ENCODE results near the gene ANKRD30B.
"Not testable (repeated sequence)": the region's sequence is repeated elsewhere in the genome, so short reads cannot be mapped to it uniquely, and the experiment has no call there.

ANKRD30B gene

DNA sequence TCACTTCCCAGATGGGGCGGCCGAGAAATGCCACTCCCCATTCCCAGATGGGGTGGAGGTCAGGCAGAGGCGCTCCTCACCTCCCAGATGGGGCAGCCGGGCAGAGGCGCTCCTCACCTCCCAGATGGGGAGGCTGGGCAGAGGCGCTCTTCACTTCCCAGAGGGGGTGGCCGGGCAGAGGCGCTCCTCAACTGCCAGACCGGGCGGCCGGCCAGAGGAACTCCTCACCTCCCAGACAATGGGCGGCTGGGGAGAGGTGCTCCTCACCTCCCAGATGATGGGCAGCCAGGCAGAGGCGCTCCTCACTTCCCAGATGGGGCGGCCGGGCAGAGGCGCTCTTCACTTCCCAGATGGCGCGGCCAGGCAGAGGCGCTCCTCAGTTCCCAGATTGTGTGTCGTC lies 108.3 kb downstream of the ANKRD30B start:
- not testable (repeated sequence) for DNase-seq (ENCODE audit: low spot score)

DNA sequence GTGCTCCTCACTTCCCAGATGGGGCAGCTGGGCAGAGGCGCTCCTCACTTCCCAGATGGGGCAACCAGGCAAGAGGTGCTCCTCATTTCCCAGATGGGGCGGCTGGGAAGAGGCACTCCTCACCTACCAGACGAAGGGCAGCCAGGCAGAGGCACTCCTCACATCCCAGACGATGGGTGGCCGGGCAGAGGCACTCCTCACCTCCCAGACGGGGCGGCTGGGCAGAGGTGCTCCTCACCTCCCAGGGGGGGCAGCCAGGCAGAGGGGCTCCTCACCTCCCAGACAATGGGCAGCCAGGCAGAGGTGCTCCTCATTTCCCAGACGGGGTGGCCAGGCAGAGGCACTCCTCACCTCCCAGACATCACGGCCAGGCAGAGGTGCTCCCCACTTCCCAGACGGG lies 110.5 kb downstream of the ANKRD30B start:
- not testable (repeated sequence) for DNase-seq (ENCODE audit: low spot score)

DNA sequence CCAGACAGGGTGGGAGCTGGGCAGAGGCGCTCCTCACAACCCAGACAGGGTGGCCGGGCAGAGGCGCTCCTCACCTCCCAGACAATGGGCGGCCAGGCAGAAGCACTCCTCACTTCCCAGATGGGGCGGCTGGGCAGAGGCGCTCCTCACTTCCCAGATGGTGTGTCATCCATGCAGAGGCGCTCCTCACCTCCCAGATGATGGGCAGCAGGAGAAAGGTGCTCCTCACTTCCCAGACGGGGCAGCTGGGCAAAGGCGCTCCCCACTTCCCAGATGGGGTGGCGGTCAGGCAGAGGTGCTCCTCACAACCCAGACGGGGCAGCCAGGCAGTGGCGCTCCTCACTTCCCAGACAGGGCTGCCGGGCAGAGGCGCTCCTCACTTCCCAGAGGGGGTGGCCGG lies 112.0 kb downstream of the ANKRD30B start:
- not testable (repeated sequence) for DNase-seq (ENCODE audit: low spot score)

DNA sequence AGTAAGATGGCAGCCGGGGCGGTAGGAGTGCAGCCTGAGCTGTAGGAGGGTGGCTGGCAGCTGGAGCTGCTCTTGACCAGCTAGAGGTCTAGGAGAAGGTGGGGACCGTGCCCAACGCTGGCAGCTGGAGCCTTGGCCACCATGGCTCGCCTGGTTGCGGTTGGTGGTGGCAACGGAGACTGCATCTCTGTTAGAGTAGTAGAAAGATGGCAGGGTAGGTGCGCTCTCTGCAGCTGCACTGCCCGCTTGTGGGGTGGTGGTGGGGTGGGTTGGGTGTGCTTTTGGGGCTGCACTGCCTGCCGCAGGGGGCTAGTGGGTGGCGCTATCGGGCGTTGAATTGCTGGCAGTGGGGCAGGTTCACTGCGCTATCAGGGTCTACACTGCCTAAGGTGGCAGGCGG lies 118.5 kb downstream of the ANKRD30B start:
- not testable (repeated sequence) for DNase-seq (ENCODE audit: low spot score)

DNA sequence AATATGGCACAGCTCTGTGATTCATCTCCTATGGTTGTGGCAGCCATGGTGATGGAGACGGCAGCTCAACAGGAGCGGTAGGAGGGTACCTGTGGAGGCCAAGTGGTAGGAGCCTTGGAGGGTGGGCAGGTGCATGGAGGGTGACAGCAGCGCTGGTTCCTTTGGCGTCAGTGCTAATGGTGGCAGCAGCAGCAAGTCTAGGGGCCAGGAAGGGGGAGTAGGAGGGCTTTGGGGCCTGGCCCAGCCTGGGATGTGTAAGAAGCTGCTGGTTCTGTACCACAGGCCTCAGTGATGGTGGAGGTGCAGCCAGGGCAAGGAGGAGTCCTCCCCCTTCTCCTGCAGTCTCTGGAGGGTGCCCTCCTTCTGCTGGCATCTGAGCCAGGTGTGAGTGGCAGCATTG lies 120.0 kb downstream of the ANKRD30B start:
- not testable (repeated sequence) for DNase-seq (ENCODE audit: low spot score)

DNA sequence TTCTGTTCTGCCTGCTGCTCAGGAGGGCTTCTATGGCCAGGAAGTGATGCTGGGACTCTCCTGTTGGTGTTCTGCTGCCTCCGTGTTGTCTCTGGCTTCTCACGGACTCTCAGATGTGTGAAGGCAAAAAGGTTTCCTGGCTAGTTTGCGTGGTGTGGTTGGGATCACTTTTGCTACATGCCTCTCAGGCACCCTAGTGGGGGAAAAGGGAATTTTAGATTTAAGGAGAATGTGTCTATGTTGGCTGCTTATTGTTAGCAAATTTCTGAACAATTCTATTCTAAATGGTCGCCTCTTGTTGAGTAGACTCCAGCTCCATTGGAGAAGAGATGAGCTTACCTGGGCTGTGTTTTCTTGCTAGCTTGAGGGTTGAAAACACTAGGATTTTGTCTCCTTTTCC lies 120.9 kb downstream of the ANKRD30B start:
- DNase-seq (ENCODE audit: low spot score): not testable (repeated sequence)

DNA sequence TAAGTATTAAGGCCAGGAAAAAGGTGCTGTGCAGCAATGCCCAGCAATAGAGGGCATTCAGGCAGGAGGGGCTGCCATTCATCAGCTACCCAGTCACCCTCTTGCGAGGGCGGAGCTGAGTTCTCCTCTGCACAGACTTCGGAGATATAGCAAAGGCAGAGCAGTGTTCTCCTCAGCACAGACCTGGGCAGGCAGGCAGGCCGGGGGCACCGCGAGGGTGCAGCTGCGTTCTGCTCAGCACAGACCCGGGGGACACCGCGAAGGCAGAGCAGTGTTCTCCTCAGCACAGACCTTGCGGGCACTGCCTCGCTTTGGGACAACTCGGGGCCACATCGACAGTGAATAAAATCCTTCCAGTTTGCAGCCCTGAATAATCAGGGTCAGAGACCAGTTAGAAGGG lies 130.9 kb downstream of the ANKRD30B start:
- not testable (repeated sequence) for DNase-seq (ENCODE audit: low spot score)

DNA sequence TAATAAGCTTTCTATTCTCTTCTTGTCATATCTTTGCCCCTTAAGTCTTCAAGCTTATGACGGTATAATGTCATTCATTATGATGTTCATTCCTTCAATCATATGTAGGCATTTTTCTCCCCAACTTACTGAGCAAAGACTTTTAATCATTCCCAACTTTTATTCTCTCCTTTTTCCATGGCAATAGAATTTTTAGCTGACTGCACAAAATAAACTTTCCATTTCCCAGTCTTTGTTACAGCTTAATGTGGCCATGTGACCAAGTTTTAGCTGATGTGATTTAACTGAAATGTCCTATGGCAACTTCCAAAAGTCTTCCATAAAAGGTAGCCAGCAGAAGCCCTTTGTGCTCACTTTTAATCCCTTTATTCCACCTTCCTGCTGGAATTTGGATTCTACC lies 152.5 kb downstream of the ANKRD30B start:
- DNase-seq (ENCODE audit: low spot score): no peak

All from germinal center (tissue), 1 donor.